Medulla oblongata (tissue), 1 donor: Measurements from ENCODE around the gene MCF2L.
"Not testable (repeated sequence)": the region's sequence is repeated elsewhere in the genome, so short reads cannot be mapped to it uniquely, and the experiment has no call there.

Source experiments
- DNase-seq: peaks from one replicate; pipeline ENCODE4 v3.0.0-alpha.2; 2015; ENCODE audit errors: extremely low spot score

Gene MCF2L

DNA sequence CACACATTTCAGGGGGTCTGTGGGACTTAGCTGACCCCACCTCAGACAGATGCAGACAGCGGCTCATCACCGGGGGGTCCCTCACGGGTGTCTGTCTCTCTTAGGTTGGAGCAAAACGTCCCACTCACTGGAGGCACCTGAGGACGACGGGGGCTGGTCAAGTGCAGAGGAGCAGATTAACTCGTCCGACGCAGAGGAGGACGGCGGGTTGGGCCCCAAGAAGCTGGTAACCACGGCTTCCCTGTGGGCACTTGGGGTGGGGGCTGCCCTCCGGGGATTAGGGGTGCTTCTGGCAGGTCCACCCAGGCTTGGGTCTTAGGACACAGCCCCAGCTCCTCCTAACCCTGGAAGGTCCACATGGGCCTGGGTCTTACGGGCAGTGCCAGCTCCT, 125.4 kb downstream of the MCF2L start:
- no peak for DNase-seq

DNA sequence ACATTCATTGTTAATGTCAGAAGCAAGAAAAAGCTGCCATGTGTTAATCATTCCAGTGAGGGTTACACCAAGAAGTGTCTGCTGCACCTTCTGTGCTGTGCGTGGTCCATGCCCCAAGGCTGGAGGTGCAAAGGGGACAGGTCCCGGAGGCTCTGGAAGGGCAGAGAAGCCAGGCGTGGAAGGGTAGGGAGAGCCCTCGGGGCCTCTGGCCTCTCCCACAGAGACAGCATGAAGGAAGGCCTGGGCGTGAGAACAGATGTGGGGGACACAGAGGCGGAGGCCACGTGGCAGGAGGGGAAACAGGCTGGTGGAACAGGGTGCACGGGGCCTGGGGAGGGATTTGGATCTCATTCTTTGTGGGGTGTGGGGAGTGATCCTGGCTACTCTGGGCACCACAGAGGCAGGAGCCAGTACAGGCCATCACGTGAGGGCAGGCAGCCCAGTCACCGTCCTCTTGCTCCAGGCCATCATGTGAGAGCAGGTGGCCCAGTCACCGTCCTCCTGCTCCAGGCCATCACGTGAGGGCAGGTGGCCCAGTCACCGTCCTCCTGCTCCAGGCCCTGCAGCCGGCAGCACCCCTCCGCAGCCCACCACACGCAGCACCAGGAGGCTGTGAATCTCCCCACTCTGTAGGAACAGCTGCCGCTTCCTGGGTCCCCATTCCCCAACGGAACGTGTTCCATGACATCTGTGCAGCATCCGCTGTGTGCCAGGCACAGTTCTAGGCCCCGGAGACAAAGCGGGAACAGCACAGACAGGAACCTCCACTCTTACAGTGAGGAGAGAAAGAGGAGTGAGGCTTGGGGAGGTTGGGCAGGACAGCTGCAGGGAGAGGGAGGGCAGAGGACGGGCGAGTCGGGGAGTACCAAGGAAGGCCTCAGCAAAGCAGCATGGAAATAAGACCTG, 126.4 kb downstream of the MCF2L start:
- no peak for DNase-seq

DNA sequence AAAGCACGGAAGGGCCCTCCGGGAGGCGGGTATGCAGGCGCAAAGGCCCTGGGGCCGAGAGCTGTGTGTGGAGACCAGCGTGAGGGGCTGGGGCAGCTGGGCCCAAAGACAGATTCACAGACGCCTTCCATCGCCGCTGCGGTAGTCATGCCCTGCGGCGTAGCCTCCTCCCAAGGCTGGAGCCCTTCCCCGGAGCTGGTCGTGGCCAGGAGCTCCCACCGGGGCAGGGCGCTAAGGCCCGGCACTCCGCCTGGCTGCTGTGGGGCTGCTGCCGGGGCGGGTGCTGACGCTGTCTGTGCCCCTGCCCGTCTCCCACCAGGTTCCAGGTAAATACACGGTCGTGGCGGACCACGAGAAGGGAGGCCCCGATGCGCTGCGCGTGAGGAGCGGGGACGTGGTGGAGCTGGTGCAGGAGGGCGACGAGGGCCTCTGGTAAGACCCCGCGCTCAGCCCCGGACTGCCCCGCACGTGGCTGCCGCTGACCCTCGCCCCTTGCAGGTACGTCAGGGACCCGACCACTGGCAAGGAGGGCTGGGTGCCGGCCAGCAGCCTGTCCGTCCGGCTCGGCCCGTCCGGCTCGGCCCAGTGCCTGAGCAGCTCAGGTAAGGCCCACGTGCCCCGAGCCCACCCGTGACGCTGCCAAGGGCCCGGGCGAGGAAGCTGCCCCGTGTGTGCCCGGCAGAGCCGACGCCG, 127.2 kb downstream of the MCF2L start:
- no peak for DNase-seq

GRCh38 chr13:113096745-113097305, 127.8 kb downstream of the MCF2L start:
- DNase-seq: no peak

GRCh38 chr13:113097651-113098050, 128.6 kb downstream of the MCF2L start:
- DNase-seq: no peak

GRCh38 chr13:113098162-113098732, 129.2 kb downstream of the MCF2L start:
- DNase-seq: no peak

GRCh38 chr13:113099142-113099541, 130.1 kb downstream of the MCF2L start:
- no peak for DNase-seq

DNA sequence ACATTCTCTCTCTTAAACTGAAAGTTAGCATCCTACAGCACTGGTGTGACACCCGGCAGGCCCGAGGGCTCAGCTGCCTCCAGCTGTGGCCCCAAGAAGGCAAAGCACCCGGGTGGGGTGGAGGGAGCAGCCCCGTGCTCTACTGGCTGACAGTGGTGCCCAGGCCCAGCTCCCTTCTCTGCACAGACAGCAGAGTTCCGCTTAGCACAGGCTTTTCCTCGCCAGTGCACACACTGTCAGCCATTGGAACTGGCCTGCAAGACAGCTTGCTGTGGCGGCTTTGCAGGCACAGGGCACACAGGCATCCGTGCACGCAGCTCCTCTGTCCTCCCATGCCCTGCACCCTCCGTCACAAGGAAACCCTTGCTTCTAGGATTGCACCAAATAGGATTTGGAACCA, 133.3 kb downstream of the MCF2L start:
- not testable (repeated sequence) for DNase-seq

GRCh38 chr13:113102727-113103126, 133.7 kb downstream of the MCF2L start:
- no peak for DNase-seq

DNA sequence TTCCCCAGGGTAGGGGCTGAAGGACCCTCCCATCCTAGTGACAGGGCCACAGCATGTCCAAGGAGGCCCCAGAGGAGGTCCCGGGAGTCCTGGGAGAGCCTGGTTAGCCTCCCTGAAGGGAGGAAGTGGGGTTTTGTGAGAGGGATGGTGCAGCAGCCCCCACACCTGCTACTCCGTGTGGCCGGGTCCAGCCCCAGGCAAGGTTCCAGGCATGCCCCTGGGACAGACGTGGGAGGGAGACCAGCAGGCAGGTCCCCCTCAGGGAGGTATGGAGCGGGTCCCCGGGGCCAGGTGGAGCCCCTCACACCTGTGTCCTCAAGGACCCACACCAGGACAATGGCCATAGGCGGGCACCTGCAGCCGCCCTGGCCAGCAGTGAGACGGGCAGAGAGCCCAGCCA, 134.6 kb downstream of the MCF2L start:
- no peak for DNase-seq

- no peak for DNase-seq
These were observed 136.3 kb downstream of the MCF2L start, which contains the start of gene F7 for GRCh38 chr13:113105032-113105920. TSS of gene F7 (plus strand) at chr13:113105791. CDS start at chr13:113105842, 51 bp downstream.

- DNase-seq: no peak
These were observed 137.0 kb downstream of the MCF2L start for GRCh38 chr13:113105921-113106452.

GRCh38 chr13:113106711-113107351, 137.8 kb downstream of the MCF2L start:
- DNase-seq: no peak

DNA sequence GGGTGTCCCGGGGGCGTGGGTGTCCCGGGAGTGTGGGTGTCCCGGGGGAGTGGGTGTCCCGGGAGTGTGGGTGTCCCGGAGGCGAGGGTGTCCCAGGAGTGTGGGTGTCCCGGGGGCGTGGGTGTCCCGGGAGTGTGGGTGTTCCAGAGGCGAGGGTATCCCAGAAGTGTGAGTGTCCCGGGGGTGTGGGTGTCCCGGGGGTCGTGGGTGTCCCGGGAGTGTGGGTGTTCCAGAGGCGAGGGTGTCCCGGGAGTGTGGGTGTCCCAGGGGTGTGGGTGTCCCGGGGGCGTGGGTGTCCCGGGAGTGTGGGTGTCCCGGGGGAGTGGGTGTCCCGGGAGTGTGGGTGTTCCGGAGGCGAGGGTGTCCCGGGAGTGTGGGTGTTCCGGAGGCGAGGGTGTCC, 139.5 kb downstream of the MCF2L start:
- not testable (repeated sequence) for DNase-seq

GRCh38 chr13:113109151-113110047, 140.4 kb downstream of the MCF2L start:
- no peak for DNase-seq

- DNase-seq: no peak
These were observed 141.2 kb downstream of the MCF2L start for GRCh38 chr13:113110048-113110851.

DNA sequence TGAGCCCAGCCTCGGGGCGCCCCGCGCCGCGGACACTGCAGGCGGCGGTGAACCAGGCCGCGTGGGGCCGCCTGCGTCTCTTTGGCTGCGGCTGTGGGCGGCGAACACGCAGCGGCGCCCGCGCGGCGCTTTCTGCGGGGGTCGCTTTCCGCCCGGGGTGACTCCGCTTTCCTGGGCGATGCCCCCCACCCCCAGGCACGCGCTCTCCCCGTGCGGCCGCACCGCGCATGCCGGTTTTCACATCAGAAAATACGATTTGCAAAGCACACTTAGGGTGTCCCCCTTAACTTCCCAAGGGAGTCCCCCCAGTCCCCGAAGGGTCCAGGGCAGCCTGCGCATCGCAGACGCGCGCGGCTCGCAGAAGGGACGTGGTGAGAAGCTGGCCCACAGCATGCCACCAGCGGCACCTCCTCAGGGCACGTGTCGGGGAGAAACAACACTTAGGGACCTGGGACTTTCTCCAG, 141.9 kb downstream of the MCF2L start:
- no peak for DNase-seq

DNA sequence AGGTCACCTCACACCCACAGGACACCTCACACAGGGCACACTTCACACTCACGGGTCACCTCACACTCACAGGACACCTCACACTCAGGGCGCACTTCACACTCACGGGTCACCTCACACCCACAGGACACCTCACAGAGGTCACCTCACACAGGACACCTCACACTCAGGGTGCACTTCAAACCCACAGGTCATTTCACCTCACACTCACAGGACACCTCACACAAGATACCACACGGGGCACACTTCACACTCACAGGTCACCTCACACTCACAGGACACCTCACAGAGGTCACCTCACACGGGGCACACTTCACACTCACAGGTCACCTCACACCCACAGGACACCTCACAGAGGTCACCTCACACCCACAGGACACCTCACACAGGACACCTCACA, 142.8 kb downstream of the MCF2L start:
- not testable (repeated sequence) for DNase-seq
